ENCODE results near the gene KAZALD1. TPM values are rescaled to one million over a fixed set of nuclear protein-coding genes. Genes with fewer than 3 reads are reported as not detected.

Gene KAZALD1
- total RNA-seq, 1 donor from 2014 or later: 1.3 TPM

GRCh38 chr10:101040851-101041250 is 20.9 kb upstream of the KAZALD1 start:
- no peak for DNase-seq (ENCODE audit: low spot score, unreplicated experiment)
- TF ChIP-seq CTCF (IDR thresholded peaks at IDR 0.05; ENCODE audit: unreplicated experiment): no peak
- no peak overlapping the region for H3K4me3 Mint-ChIP-seq (ENCODE audit: low read depth)
- H3K36me3 Mint-ChIP-seq (ENCODE audit: insufficient read depth): no peaks in the 10 kb centered on the region
- peak overlapping the region; percentile 84 for H3K27ac Mint-ChIP-seq
- peaks cover 52% of the 10 kb centered on the region for H3K27me3 Mint-ChIP-seq
- H3K4me1 Mint-ChIP-seq (ENCODE audit: low read depth): peaks cover 10% of the 10 kb centered on the region
- H3K9me3 Mint-ChIP-seq (ENCODE audit: low read depth): no peaks in the 10 kb centered on the region

GRCh38 chr10:101041252-101041761 is 20.5 kb upstream of the KAZALD1 start:
- Mint-ChIP-seq H3K27ac (peak overlapping the region; percentile 84), H3K27me3 (peaks cover 52% of the 10 kb centered on the region), H3K4me1 (ENCODE audit: low read depth) (peaks cover 10% of the 10 kb centered on the region), H3K36me3 (ENCODE audit: insufficient read depth) (no peaks in the 10 kb centered on the region), H3K9me3 (ENCODE audit: low read depth) (no peaks in the 10 kb centered on the region), H3K4me3 (ENCODE audit: low read depth) (no peak overlapping the region)
- TF ChIP-seq CTCF (IDR thresholded peaks at IDR 0.05; ENCODE audit: unreplicated experiment): peak; percentile 84
- peak; percentile 63 for DNase-seq (ENCODE audit: low spot score, unreplicated experiment)

GRCh38 chr10:101042118-101042517 is 19.7 kb upstream of the KAZALD1 start:
- no peaks in the 10 kb centered on the region for H3K9me3 Mint-ChIP-seq (ENCODE audit: low read depth)
- DNase-seq (ENCODE audit: low spot score, unreplicated experiment): no peak
- peak overlapping the region; percentile 97 for H3K27ac Mint-ChIP-seq
- H3K36me3 Mint-ChIP-seq (ENCODE audit: insufficient read depth): no peaks in the 10 kb centered on the region
- no peak for TF ChIP-seq CTCF (IDR thresholded peaks at IDR 0.05; ENCODE audit: unreplicated experiment)
- peaks cover 15% of the 10 kb centered on the region for H3K4me1 Mint-ChIP-seq (ENCODE audit: low read depth)
- peaks cover 55% of the 10 kb centered on the region for H3K27me3 Mint-ChIP-seq
- H3K4me3 Mint-ChIP-seq (ENCODE audit: low read depth): peak overlapping the region; percentile 86

GRCh38 chr10:101042667-101043362 is 19.0 kb upstream of the KAZALD1 start:
- peaks cover 16% of the 10 kb centered on the region for H3K4me1 Mint-ChIP-seq (ENCODE audit: low read depth)
- TF ChIP-seq CTCF (IDR thresholded peaks at IDR 0.05; ENCODE audit: unreplicated experiment): no peak
- peak; percentile 85 for DNase-seq (ENCODE audit: low spot score, unreplicated experiment)
- no peaks in the 10 kb centered on the region for H3K36me3 Mint-ChIP-seq (ENCODE audit: insufficient read depth)
- H3K27me3 Mint-ChIP-seq: peaks cover 55% of the 10 kb centered on the region
- H3K9me3 Mint-ChIP-seq (ENCODE audit: low read depth): no peaks in the 10 kb centered on the region
- peak overlapping the region; percentile 97 for H3K27ac Mint-ChIP-seq
- H3K4me3 Mint-ChIP-seq (ENCODE audit: low read depth): peak overlapping the region; percentile 86

- H3K27ac Mint-ChIP-seq: peak overlapping the region; percentile 97
- no peak for TF ChIP-seq CTCF (IDR thresholded peaks at IDR 0.05; ENCODE audit: unreplicated experiment)
- H3K9me3 Mint-ChIP-seq (ENCODE audit: low read depth): no peaks in the 10 kb centered on the region
- H3K27me3 Mint-ChIP-seq: peaks cover 55% of the 10 kb centered on the region
- peaks cover 17% of the 10 kb centered on the region for H3K4me1 Mint-ChIP-seq (ENCODE audit: low read depth)
- H3K4me3 Mint-ChIP-seq (ENCODE audit: low read depth): peak overlapping the region; percentile 86
- no peak for DNase-seq (ENCODE audit: low spot score, unreplicated experiment)
- H3K36me3 Mint-ChIP-seq (ENCODE audit: insufficient read depth): no peaks in the 10 kb centered on the region
These were observed 18.5 kb upstream of the KAZALD1 start for GRCh38 chr10:101043363-101043707.

All from progenitor cell of endocrine pancreas (in vitro differentiated cells).